Measurements from ENCODE around the gene C1orf105.

DNA sequence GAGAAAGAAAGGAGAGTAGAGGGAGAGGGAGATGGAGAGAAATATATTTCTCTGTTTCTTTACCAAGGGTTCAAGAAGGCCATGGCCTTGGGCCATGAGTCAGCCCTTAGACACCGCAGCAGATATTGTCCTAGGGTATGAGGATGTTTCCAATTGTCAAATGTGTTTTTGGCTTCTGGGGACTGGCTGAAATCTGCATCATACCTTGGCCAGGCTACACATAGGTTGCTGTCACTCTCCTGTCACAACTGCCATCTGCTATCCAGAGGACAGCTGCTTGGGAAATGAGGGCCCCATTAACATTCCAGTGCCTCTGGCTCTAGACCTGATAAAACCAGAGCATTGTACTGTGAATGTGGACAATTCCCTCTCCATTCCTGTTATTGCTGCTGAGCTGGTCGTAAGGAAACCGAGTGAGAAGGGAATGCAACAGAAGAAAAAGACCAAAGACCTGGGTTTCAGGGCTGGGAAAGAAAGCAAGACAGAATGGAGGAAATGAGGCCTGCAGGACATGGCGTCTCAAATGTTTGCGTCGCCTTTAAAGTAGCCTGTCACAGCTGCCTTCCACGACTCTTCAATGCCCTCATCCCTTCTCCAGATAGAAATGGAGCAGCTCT is 32.2 kb downstream of the C1orf105 start:
- TF ChIP-seq NRF1 (IDR thresholded peaks at IDR 0.05; ENCODE audit: low read depth, low read length) (no peak), EZH2 (IDR thresholded peaks at IDR 0.05; ENCODE audit: low read depth, low read length, severe bottlenecking) (no peak), POLR2A (IDR thresholded peaks at IDR 0.05; ENCODE audit: control extremely low read depth in 1 of 2, low read depth in 2 of 2, low read length in 2 of 2) (no peak), EGR1 (IDR thresholded peaks at IDR 0.05; ENCODE audit: borderline replicate concordance, low read depth, low read length) (no peak), ATF2 (IDR thresholded peaks at IDR 0.05; ENCODE audit: low read length) (no peak), EP300 (IDR thresholded peaks at IDR 0.05; ENCODE audit: borderline replicate concordance in 1 of 2, low read depth in 2 of 2, low read length in 2 of 2) (no peak), POLR2AphosphoS5 (IDR thresholded peaks at IDR 0.05; ENCODE audit: low read depth, low read length) (no peak), CHD2 (IDR thresholded peaks at IDR 0.05; ENCODE audit: low read length) (no peak), HDAC2 (IDR thresholded peaks at IDR 0.05; ENCODE audit: borderline replicate concordance in 1 of 2, low read depth in 2 of 2, low read length in 2 of 2) (no peak), CBX5 (IDR thresholded peaks at IDR 0.05; ENCODE audit: low read depth, low read length) (no peak)
- TF ChIP-seq, protein P1, sequence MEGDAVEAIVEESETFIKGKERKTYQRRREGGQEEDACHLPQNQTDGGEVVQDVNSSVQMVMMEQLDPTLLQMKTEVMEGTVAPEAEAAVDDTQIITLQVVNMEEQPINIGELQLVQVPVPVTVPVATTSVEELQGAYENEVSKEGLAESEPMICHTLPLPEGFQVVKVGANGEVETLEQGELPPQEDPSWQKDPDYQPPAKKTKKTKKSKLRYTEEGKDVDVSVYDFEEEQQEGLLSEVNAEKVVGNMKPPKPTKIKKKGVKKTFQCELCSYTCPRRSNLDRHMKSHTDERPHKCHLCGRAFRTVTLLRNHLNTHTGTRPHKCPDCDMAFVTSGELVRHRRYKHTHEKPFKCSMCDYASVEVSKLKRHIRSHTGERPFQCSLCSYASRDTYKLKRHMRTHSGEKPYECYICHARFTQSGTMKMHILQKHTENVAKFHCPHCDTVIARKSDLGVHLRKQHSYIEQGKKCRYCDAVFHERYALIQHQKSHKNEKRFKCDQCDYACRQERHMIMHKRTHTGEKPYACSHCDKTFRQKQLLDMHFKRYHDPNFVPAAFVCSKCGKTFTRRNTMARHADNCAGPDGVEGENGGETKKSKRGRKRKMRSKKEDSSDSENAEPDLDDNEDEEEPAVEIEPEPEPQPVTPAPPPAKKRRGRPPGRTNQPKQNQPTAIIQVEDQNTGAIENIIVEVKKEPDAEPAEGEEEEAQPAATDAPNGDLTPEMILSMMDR (IDR thresholded peaks at IDR 0.05; ENCODE audit: control extremely low read depth in 1 of 3, insufficient read depth in 1 of 3, low read depth in 1 of 3, low read length in 3 of 3): no peak
